H9 (cell line): ENCODE data around the gene RGS6. TPM values are rescaled to one million over a fixed set of nuclear protein-coding genes. Genes with fewer than 3 reads are reported as not detected.

Experiments
- DNase-seq: peaks from one replicate; pipeline ENCODE4 v3.0.0-alpha.2; 2017
- H2AFZ ChIP-seq: one replicate; pipeline ENCODE4 v1.6.1; 2013; ENCODE audit warnings: mild to moderate bottlenecking, low read length, control low read depth, moderate library complexity
- H2AK5ac ChIP-seq: 2 replicates; pipeline ENCODE4 v1.6.1; 2013; ENCODE audit warnings: low read length, control low read depth, mixed read lengths; ENCODE audit not compliant: insufficient read length
- H2BK120ac ChIP-seq: one replicate; pipeline ENCODE4 v1.6.1; 2013; ENCODE audit warnings: low read depth, mild to moderate bottlenecking, low read length, control low read depth, inconsistent platforms; ENCODE audit not compliant: poor library complexity, severe bottlenecking
- H2BK12ac ChIP-seq: 2 replicates; pipeline ENCODE4 v1.6.1; 2013; ENCODE audit warnings: low read length, control low read depth, mixed read lengths, low read depth; ENCODE audit not compliant: insufficient read length
- H2BK15ac ChIP-seq: 2 replicates; pipeline ENCODE4 v1.6.1; 2013; ENCODE audit warnings: low read depth, low read length, control low read depth
- H2BK20ac ChIP-seq: one replicate; pipeline ENCODE4 v1.6.1; 2013; ENCODE audit warnings: low read depth, mild to moderate bottlenecking, low read length, control low read depth, inconsistent platforms; ENCODE audit not compliant: poor library complexity, severe bottlenecking
- H2BK5ac ChIP-seq: 2 replicates; pipeline ENCODE4 v1.6.1; 2013; ENCODE audit warnings: low read length, control low read depth, mixed read lengths; ENCODE audit not compliant: insufficient read length
- H3K14ac ChIP-seq: 2 replicates; pipeline ENCODE4 v1.6.1; 2013; ENCODE audit warnings: low read length, control low read depth; ENCODE audit not compliant: insufficient read depth
- H3K18ac ChIP-seq: 2 replicates; pipeline ENCODE4 v1.6.1; 2013; ENCODE audit warnings: low read depth, mild to moderate bottlenecking, mixed read lengths, low read length, control low read depth; ENCODE audit not compliant: insufficient read length
- H3K23ac ChIP-seq: 2 replicates; pipeline ENCODE4 v1.6.1; 2013; ENCODE audit warnings: low read length, control low read depth, mixed read lengths, low read depth; ENCODE audit not compliant: insufficient read length
- H3K23me2 ChIP-seq: 2 replicates; pipeline ENCODE4 v1.6.1; 2013; ENCODE audit warnings: low read depth, mild to moderate bottlenecking, mixed read lengths, low read length, control low read depth; ENCODE audit not compliant: insufficient read length, poor library complexity, severe bottlenecking
- H3K27ac ChIP-seq: 2 replicates; pipeline ENCODE4 v1.5.1; 2013; ENCODE audit warnings: low read length, control low read depth, mixed read lengths, low read depth; ENCODE audit not compliant: insufficient read length
- H3K27me3 ChIP-seq: 2 replicates; pipeline ENCODE4 v1.6.1; 2013; ENCODE audit warnings: low read length, control low read depth, inconsistent platforms; ENCODE audit not compliant: insufficient read depth
- H3K4ac ChIP-seq: 2 replicates; pipeline ENCODE4 v1.6.1; 2013; ENCODE audit warnings: low read depth, mild to moderate bottlenecking, control low read depth, inconsistent platforms, low read length, moderate library complexity
- H3K4me1 ChIP-seq: 2 replicates; pipeline ENCODE4 v1.6.1; 2013; ENCODE audit warnings: low read length, control low read depth, inconsistent platforms; ENCODE audit not compliant: insufficient read depth
- H3K4me2 ChIP-seq: 2 replicates; pipeline ENCODE4 v1.6.1; 2013; ENCODE audit warnings: low read length, control low read depth, mixed read lengths; ENCODE audit not compliant: insufficient read length, insufficient read depth
- H3K56ac ChIP-seq: 2 replicates; pipeline ENCODE4 v1.6.1; 2013; ENCODE audit warnings: low read depth, mild to moderate bottlenecking, mixed read lengths, low read length, control low read depth; ENCODE audit not compliant: insufficient read length
- H3K79me1 ChIP-seq: 2 replicates; pipeline ENCODE4 v1.6.1; 2013; ENCODE audit warnings: low read depth, mild to moderate bottlenecking, moderate library complexity, low read length, control low read depth, inconsistent platforms; ENCODE audit not compliant: insufficient read depth, poor library complexity, severe bottlenecking
- H3K79me2 ChIP-seq: 2 replicates; pipeline ENCODE4 v1.6.1; 2013; ENCODE audit warnings: low read length, control low read depth, inconsistent platforms; ENCODE audit not compliant: insufficient read depth
- H3K9ac ChIP-seq: 2 replicates; pipeline ENCODE4 v1.6.1; 2013; ENCODE audit warnings: low read length, control low read depth, mixed read lengths; ENCODE audit not compliant: insufficient read length; ENCODE audit errors: extremely low read depth
- H3K9me3 ChIP-seq: one replicate; pipeline ENCODE4 v1.6.1; 2013; ENCODE audit warnings: low read depth, low read length, inconsistent platforms; ENCODE audit not compliant: control insufficient read depth
- H3T11ph ChIP-seq: one replicate; pipeline ENCODE4 v1.6.1; 2013; ENCODE audit warnings: mild to moderate bottlenecking, low read length, control low read depth, inconsistent platforms
- H4K20me1 ChIP-seq: one replicate; pipeline ENCODE4 v1.6.1; 2013; ENCODE audit not compliant: control insufficient read depth, insufficient read length, insufficient read depth
- H4K5ac ChIP-seq: 2 replicates; pipeline ENCODE4 v1.6.1; 2013; ENCODE audit warnings: low read depth, mild to moderate bottlenecking, mixed read lengths, low read length, control low read depth; ENCODE audit not compliant: insufficient read length
- H4K8ac ChIP-seq: replicated peaks from 2 replicates; pipeline ENCODE4 v1.6.1; 2013; ENCODE audit warnings: low read length, control low read depth, mixed read lengths, low read depth; ENCODE audit not compliant: insufficient read length
- H4K91ac ChIP-seq: 2 replicates; pipeline ENCODE4 v1.6.1; 2013; ENCODE audit warnings: low read depth, mild to moderate bottlenecking, moderate library complexity, mixed read lengths, low read length, control low read depth; ENCODE audit not compliant: insufficient read length
- H3K27ac Mint-ChIP-seq, 3 experiments: 2 replicates in 2 of 3; 3 replicates in 1 of 3; pipeline ENCODE4 v1.8.0; 2020 to 2021; ENCODE audit warnings: mixed read lengths in 3 of 3, mild to moderate bottlenecking in 1 of 3, moderate library complexity in 1 of 3
- H3K27me3 Mint-ChIP-seq: 2 replicates; pipeline ENCODE4 v1.8.0; 2021; ENCODE audit warnings: low read depth, mild to moderate bottlenecking, moderate library complexity, mixed read lengths
- H3K36me3 Mint-ChIP-seq, 3 experiments: 2 replicates in 2 of 3; 3 replicates in 1 of 3; pipeline ENCODE4 v1.8.0; 2020 to 2021; ENCODE audit warnings: low read depth in 3 of 3, mixed read lengths in 3 of 3; ENCODE audit not compliant: insufficient read depth in 1 of 3
- H3K4me1 Mint-ChIP-seq, 2 experiments: 2 replicates each; pipeline ENCODE4 v1.8.0; 2020; ENCODE audit warnings: mixed read lengths in 2 of 2
- H3K4me3 Mint-ChIP-seq, 2 experiments: 2 replicates in 1 of 2; 3 replicates in 1 of 2; pipeline ENCODE4 v1.8.0; 2020 to 2021; ENCODE audit warnings: mild to moderate bottlenecking in 2 of 2, mixed read lengths in 2 of 2, moderate library complexity in 1 of 2
- H3K9me3 Mint-ChIP-seq, 2 experiments: 2 replicates in 1 of 2; 3 replicates in 1 of 2; pipeline ENCODE4 v1.8.0; 2020; ENCODE audit warnings: mild to moderate bottlenecking in 2 of 2, mixed read lengths in 2 of 2, moderate library complexity in 1 of 2
- WGBS: extraction: QIAGEN DNeasy Blood & Tissue Kit; methylation state at CpG from one replicate; pipeline ENCODE4 v1.1.7; 2013; ENCODE audit warnings: missing lambda C conversion rate, low lambda C conversion rate, mixed read lengths; ENCODE audit not compliant: insufficient read length; ENCODE audit errors: extremely low coverage; 5-methylcytosine and 5-hydroxymethylcytosine counted together
- total RNA-seq: library from RNA; stranded (reverse); gene quantifications from 2 replicates; pipeline ENCODE4 v1.2.1, GENCODE V29; 2021
- TF ChIP-seq, protein P1 (sequence below): fragments of 200-600 bp; sonication (generic); conservative IDR thresholded peaks from 3 replicates; pipeline ENCODE4 v1.8.0; 2021; ENCODE audit warnings: antibody characterized with exemption, mild to moderate bottlenecking

The RGS6 gene
- total RNA-seq, 1 experiment from 2014 or later: 3.0 TPM

DNA sequence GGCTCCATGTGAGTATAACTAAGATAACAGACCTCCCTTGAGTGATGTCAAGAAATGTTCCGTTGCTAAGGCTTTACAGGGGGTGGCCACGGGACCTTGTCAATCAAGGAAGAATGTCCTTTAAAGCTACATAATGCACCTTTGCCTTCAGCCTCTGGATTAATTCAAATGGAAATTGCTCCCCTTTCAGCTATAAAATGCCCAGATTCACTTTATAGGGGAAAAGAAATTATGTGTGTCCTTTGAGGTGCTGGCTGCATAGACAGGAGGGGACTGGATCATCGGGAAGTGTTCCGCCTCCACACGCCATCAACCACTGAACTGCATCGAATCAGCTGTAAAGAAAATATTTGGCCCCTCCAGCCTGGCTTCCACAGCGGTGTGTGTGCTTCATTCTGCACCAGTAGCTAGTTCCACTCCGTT, 546.3 kb downstream of the RGS6 start:
- no peaks in the 10 kb centered on the region for H3K79me2 ChIP-seq
- no peak overlapping the region for H3K56ac ChIP-seq
- H3K9ac ChIP-seq: no peak overlapping the region
- H3K18ac ChIP-seq: no peak overlapping the region
- no peak overlapping the region for H3K14ac ChIP-seq
- no peak overlapping the region for H2BK20ac ChIP-seq
- no peak overlapping the region for H4K91ac ChIP-seq
- no CpG with 5 or more reads among the region's 8 CpGs for WGBS
- H2AK5ac ChIP-seq: no peak overlapping the region
- H4K5ac ChIP-seq: no peak overlapping the region
- Mint-ChIP-seq H3K27ac (no peak overlapping the region), H3K27me3 (no peaks in the 10 kb centered on the region), H3K36me3 (peaks cover 0 to 5% (median 0%) of the 10 kb centered on the region in 3 experiments; a peak in 2 of 7 replicates), H3K4me3 (no peak overlapping the region; a peak in 1 of 5 replicates), H3K4me1 (peaks cover 22 to 35% of the 10 kb centered on the region in 2 experiments), H3K9me3 (peaks cover 6 to 9% of the 10 kb centered on the region in 2 experiments; a peak in 3 of 5 replicates)
- H3K27ac ChIP-seq: no peak overlapping the region
- no peak overlapping the region for H2BK120ac ChIP-seq
- no peaks in the 10 kb centered on the region for H3K23me2 ChIP-seq
- H3K27me3 ChIP-seq: no peaks in the 10 kb centered on the region
- H3K4me2 ChIP-seq: no peak overlapping the region
- no peak for DNase-seq
- H3K23ac ChIP-seq: no peak overlapping the region
- H3T11ph ChIP-seq: no peak overlapping the region
- peaks cover 3% of the 10 kb centered on the region for H4K20me1 ChIP-seq
- H2BK12ac ChIP-seq: no peak overlapping the region
- H4K8ac ChIP-seq: no peak overlapping the region
- no peak overlapping the region for H3K4ac ChIP-seq
- peaks cover 2% of the 10 kb centered on the region; the same call in 1 of the 2 replicates for H3K4me1 ChIP-seq
- H2BK15ac ChIP-seq: no peak overlapping the region
- H2AFZ ChIP-seq: no peak overlapping the region
- no peaks in the 10 kb centered on the region for H3K79me1 ChIP-seq
- TF ChIP-seq, protein P1, sequence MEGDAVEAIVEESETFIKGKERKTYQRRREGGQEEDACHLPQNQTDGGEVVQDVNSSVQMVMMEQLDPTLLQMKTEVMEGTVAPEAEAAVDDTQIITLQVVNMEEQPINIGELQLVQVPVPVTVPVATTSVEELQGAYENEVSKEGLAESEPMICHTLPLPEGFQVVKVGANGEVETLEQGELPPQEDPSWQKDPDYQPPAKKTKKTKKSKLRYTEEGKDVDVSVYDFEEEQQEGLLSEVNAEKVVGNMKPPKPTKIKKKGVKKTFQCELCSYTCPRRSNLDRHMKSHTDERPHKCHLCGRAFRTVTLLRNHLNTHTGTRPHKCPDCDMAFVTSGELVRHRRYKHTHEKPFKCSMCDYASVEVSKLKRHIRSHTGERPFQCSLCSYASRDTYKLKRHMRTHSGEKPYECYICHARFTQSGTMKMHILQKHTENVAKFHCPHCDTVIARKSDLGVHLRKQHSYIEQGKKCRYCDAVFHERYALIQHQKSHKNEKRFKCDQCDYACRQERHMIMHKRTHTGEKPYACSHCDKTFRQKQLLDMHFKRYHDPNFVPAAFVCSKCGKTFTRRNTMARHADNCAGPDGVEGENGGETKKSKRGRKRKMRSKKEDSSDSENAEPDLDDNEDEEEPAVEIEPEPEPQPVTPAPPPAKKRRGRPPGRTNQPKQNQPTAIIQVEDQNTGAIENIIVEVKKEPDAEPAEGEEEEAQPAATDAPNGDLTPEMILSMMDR: no peak
- H2BK5ac ChIP-seq: no peak overlapping the region
- H3K9me3 ChIP-seq: no peaks in the 10 kb centered on the region
